ENCODE data around the gene NR2C1.
"Not testable (repeated sequence)": the region's sequence is repeated elsewhere in the genome, so short reads cannot be mapped to it uniquely, and the experiment has no call there.

Gene NR2C1

GRCh38 chr12:95072900-95073697, at the start of gene NR2C1:
TSS of gene NR2C1 (minus strand) at chr12:95073618. CDS start at chr12:95067384, 6,234 bp downstream.
- peak; percentile 88 to 89 for DNase-seq (ENCODE audit: low read depth in 2 of 2)

- DNase-seq (ENCODE audit: low read depth in 2 of 2) = no peak
Observed at GRCh38 chr12:95118788-95119179, 45.4 kb upstream of the NR2C1 start.

GRCh38 chr12:95118138-95118787, 44.8 kb upstream of the NR2C1 start:
- no peak for DNase-seq (ENCODE audit: low read depth in 2 of 2)

GRCh38 chr12:95117178-95117599, 43.8 kb upstream of the NR2C1 start:
- DNase-seq (ENCODE audit: low read depth in 2 of 2) = peak; percentile 10 to 47

GRCh38 chr12:95116773-95117172, 43.4 kb upstream of the NR2C1 start:
- no peak for DNase-seq (ENCODE audit: low read depth in 2 of 2)

GRCh38 chr12:95116341-95116740, 42.9 kb upstream of the NR2C1 start:
- no peak for DNase-seq (ENCODE audit: low read depth in 2 of 2)

- no peak for DNase-seq (ENCODE audit: low read depth in 2 of 2)
Observed at GRCh38 chr12:95115641-95116040, 42.2 kb upstream of the NR2C1 start.

GRCh38 chr12:95114766-95115405, 41.5 kb upstream of the NR2C1 start:
- no peak for DNase-seq (ENCODE audit: low read depth in 2 of 2)

GRCh38 chr12:95107362-95107761, 33.9 kb upstream of the NR2C1 start:
- no peak for DNase-seq (ENCODE audit: low read depth in 2 of 2)

GRCh38 chr12:95105540-95105939, 32.1 kb upstream of the NR2C1 start:
- DNase-seq (ENCODE audit: low read depth in 2 of 2) = no peak

- no peak for DNase-seq (ENCODE audit: low read depth in 2 of 2)
Observed at GRCh38 chr12:95104919-95105452, 31.6 kb upstream of the NR2C1 start.

- peak; percentile 23 to 34 for DNase-seq (ENCODE audit: low read depth in 2 of 2)
Observed at GRCh38 chr12:95102916-95103671, 29.7 kb upstream of the NR2C1 start.

- DNase-seq (ENCODE audit: low read depth in 2 of 2) = not testable (repeated sequence)
Observed at GRCh38 chr12:95101957-95102356, 28.5 kb upstream of the NR2C1 start.

GRCh38 chr12:95100264-95101190, 27.1 kb upstream of the NR2C1 start:
- no peak for DNase-seq (ENCODE audit: low read depth in 2 of 2)

GRCh38 chr12:95099270-95099790, 25.9 kb upstream of the NR2C1 start:
- DNase-seq (ENCODE audit: low read depth in 2 of 2) = no peak

GRCh38 chr12:95096852-95097251, 23.4 kb upstream of the NR2C1 start:
- DNase-seq (ENCODE audit: low read depth in 2 of 2) = no peak

- no peak for DNase-seq (ENCODE audit: low read depth in 2 of 2)
Observed at GRCh38 chr12:95096378-95096777, 23.0 kb upstream of the NR2C1 start.

- not testable (repeated sequence) for DNase-seq (ENCODE audit: low read depth in 2 of 2)
Observed at GRCh38 chr12:95095866-95096265, 22.4 kb upstream of the NR2C1 start.

- no peak for DNase-seq (ENCODE audit: low read depth in 2 of 2)
Observed at GRCh38 chr12:95089462-95089861, 16.0 kb upstream of the NR2C1 start.

GRCh38 chr12:95088379-95088778, 15.0 kb upstream of the NR2C1 start:
- no peak for DNase-seq (ENCODE audit: low read depth in 2 of 2)

Measured in stimulated activated CD4-positive, alpha-beta T cell treated with anti-CD3 and anti-CD28 coated beads, Interleukin-15, amount 100 ng/mL, for 48 hours (primary cell).